ENCODE data around the gene NOXO1.

The NOXO1 gene

DNA sequence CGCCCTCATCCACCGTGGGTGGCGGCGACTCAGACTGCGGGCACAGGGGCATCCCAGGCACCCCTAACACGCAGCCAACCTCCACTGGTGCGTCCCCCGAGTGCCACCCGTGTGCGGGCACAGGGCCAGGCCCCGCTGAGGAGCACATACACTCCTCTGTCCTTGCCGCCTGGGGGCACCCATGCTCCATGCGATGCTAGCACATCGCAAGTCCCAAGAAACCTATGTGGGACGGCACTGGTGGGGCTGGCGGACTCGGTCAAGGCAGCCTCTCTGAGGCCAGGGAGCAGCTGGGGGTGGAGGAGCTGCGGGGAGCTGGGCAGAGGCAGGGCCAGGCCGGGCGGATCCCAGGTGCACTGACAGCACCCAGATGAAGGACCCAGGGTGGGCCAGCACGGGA, 24.4 kb upstream of the NOXO1 start:
- H3K9me3 ChIP-seq (ENCODE audit: insufficient read depth, low read length), result no peaks in the 10 kb centered on the region
- peaks cover 38% of the 10 kb centered on the region for H3K4me1 ChIP-seq (ENCODE audit: insufficient read depth, insufficient read length)
- peaks cover 72% of the 10 kb centered on the region for H3K36me3 ChIP-seq (ENCODE audit: insufficient read depth, insufficient read length, low read length)
- H3K9ac ChIP-seq (ENCODE audit: insufficient read length, low read depth), result peak overlapping the region; percentile 46
- DNase-seq (ENCODE audit: low read depth, low spot score), result no peak
- no peak overlapping the region for H3K4me3 ChIP-seq (ENCODE audit: insufficient read length, low read depth)
- H3K27me3 ChIP-seq (ENCODE audit: insufficient read depth, insufficient read length), result no peaks in the 10 kb centered on the region
- TF ChIP-seq ZNF274 (IDR thresholded peaks at IDR 0.05; ENCODE audit: low read depth, low read length) (no peak), YY1 (IDR thresholded peaks at IDR 0.05; ENCODE audit: insufficient read depth, insufficient read length) (no peak), SUZ12 (IDR thresholded peaks at IDR 0.05; ENCODE audit: extremely low read depth, insufficient read depth, insufficient read length) (no peak)

DNA sequence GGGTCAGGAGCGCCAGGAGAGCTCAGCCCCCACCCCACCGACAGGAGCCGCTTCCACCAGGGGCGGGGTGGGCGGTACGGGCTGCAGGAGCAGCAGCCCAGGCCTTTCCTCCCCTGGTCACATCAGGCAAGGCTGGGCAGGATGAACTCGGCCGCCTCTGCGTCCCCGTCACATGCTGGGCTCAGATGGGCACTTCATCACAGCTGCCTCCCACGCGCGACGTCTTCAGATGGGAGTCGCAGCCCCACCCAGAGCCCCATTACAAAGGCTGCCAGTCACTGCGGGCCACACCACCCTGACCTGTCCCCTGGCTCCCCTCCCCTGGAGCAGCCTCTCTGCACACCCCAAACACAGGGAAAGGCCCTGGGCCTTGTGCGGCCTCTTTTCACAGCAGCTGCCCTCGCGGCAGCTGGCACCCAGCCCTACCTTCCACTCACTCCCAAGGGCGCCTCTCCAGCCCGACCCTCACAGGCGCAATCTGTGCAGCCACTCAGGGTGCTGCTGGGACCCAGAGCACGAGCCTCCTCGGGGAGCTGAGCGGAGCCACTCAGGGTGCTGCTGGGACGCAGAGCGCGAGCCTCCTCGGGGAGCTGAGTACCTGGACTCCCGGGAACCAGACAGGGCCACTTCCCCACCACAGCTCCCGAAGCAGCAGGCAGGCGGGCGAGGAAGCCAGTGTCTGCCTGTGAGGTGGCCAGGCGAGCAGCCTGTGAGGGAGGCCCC, 23.7 kb upstream of the NOXO1 start:
- peak overlapping the region; percentile 46 for H3K9ac ChIP-seq (ENCODE audit: insufficient read length, low read depth)
- peaks cover 38% of the 10 kb centered on the region for H3K4me1 ChIP-seq (ENCODE audit: insufficient read depth, insufficient read length)
- DNase-seq (ENCODE audit: low read depth, low spot score), result no peak
- no peaks in the 10 kb centered on the region for H3K27me3 ChIP-seq (ENCODE audit: insufficient read depth, insufficient read length)
- H3K36me3 ChIP-seq (ENCODE audit: insufficient read depth, insufficient read length, low read length), result peaks cover 78% of the 10 kb centered on the region
- H3K4me3 ChIP-seq (ENCODE audit: insufficient read length, low read depth), result no peak overlapping the region
- no peaks in the 10 kb centered on the region for H3K9me3 ChIP-seq (ENCODE audit: insufficient read depth, low read length)
- TF ChIP-seq SUZ12 (IDR thresholded peaks at IDR 0.05; ENCODE audit: extremely low read depth, insufficient read depth, insufficient read length) (no peak), YY1 (IDR thresholded peaks at IDR 0.05; ENCODE audit: insufficient read depth, insufficient read length) (no peak), ZNF274 (IDR thresholded peaks at IDR 0.05; ENCODE audit: low read depth, low read length) (no peak)

DNA sequence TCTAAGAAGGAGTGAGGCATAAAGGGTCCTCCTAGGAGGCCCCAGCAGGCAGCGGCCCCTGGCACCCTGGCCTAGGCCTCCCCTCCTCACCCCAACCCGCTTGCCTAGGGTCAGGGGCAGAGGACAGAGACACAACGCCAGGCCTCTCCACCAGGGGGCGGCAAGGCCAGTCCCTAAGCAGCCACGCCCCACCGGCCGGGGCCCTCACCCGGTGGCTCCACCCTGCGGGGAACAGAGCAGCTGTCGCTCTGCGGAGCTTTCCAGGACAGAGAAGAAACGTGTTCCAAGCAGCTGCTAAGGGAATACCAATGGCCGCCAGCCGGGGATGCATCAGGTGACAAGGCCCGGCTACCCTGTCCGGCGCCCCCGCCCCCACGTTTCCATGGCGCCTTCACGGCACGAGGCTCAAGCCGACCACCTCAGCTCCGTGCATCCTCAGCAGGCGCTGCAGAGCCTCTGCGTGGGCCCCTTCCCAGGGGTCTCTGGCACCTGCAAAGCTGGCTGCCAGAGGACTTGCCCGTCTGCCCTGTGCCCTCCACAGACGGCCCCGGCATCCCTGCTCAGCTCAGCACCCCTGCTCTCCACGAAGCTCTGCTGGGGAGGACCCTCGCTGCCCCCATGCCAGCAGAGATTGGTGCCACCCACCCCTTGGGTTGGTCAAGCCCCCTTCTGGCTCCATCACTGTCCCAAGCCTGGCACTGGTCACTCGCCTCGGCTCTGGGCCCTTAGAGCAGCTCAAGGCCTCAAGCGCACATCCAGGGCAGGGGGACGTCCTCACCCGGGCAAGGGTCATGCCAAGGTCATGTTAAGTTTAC, 22.8 kb upstream of the NOXO1 start:
- DNase-seq (ENCODE audit: low read depth, low spot score), result peak; percentile 98
- peak overlapping the region; percentile 78 for H3K9ac ChIP-seq (ENCODE audit: insufficient read length, low read depth)
- no peaks in the 10 kb centered on the region for H3K9me3 ChIP-seq (ENCODE audit: insufficient read depth, low read length)
- no peaks in the 10 kb centered on the region for H3K27me3 ChIP-seq (ENCODE audit: insufficient read depth, insufficient read length)
- TF ChIP-seq YY1 (IDR thresholded peaks at IDR 0.05; ENCODE audit: insufficient read depth, insufficient read length), result peak; percentile 43
- TF ChIP-seq SUZ12 (IDR thresholded peaks at IDR 0.05; ENCODE audit: extremely low read depth, insufficient read depth, insufficient read length), result no peak
- H3K4me1 ChIP-seq (ENCODE audit: insufficient read depth, insufficient read length), result peaks cover 38% of the 10 kb centered on the region
- no peak overlapping the region for H3K4me3 ChIP-seq (ENCODE audit: insufficient read length, low read depth)
- peaks cover 87% of the 10 kb centered on the region for H3K36me3 ChIP-seq (ENCODE audit: insufficient read depth, insufficient read length, low read length)

DNA sequence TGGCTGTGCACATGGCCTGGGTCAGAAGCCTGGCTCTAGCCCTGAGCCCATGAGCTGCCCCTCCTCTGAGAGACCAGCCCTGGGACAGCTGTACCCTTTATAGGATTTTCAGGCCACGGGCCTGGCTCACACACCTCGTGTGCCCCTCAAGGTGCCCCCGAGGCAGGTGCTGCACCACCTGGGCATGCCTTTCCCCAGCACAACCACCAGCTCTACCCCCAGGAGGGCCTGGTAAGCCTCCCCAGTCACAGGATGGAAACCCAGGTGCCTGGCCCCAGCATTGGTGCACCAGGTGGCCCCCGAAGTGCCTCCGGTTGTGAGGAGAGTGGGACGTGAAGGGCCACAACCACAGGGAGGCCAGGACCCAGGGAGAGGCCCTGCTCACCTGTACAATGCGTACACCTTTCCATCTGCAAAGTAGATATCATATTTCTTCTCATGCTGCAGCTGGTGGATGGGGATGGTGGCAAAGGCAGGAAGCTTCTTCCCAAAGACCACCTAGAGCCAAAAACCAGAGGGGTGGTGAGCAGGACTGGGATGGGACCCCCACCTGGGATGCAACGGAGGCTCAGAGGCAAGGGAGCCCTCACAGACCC, 22.1 kb upstream of the NOXO1 start:
- Histone ChIP-seq H3K4me3 (ENCODE audit: insufficient read length, low read depth) (no peak overlapping the region), H3K27me3 (ENCODE audit: insufficient read depth, insufficient read length) (no peaks in the 10 kb centered on the region), H3K9me3 (ENCODE audit: insufficient read depth, low read length) (no peaks in the 10 kb centered on the region), H3K4me1 (ENCODE audit: insufficient read depth, insufficient read length) (peaks cover 38% of the 10 kb centered on the region), H3K36me3 (ENCODE audit: insufficient read depth, insufficient read length, low read length) (peaks cover 90% of the 10 kb centered on the region), H3K9ac (ENCODE audit: insufficient read length, low read depth) (peak overlapping the region; percentile 78)
- no peak for DNase-seq (ENCODE audit: low read depth, low spot score)
- TF ChIP-seq ZNF274 (IDR thresholded peaks at IDR 0.05; ENCODE audit: low read depth, low read length), result no peak
- TF ChIP-seq SUZ12 (IDR thresholded peaks at IDR 0.05; ENCODE audit: extremely low read depth, insufficient read depth, insufficient read length), result no peak
- TF ChIP-seq YY1 (IDR thresholded peaks at IDR 0.05; ENCODE audit: insufficient read depth, insufficient read length), result no peak

DNA sequence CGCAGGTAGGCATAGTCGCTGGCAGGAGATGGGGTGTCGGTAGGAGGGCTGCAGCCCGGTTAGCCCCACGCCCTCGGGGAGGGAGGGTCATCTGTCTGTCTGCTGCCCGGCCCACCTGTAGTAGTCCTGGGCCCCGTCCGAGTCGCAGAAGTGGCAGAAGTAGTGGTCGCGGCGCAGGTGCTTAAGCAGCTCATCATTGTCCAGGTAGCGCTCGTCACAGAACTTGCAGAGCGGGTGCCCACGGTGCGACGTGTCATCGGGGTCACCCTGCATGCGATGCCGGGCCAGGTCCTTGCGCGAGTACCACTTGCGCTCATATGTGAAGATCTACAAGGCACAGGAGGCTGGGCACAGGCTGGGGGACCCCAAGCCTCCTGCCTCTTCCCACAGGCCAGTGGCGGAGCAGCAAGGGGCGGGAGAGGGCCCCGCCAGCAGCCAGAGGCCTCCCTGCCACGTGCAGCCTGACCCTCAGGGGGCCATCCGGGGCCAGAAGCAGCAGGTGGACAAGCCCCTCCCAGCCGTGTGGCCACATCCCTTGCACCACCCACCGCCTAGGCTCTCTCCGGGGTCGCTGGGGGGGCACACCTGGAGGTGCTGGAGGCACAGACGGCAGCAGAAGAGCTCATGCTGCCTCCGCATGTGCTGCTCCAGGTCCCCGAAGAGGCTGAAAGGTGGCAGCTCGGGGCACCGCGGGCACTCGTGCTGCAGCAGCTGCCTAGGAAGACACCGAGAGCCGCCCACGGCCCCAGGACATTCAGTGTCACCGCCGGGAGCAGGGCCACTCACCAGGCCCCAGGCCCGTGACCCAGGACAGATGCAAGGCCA, 21.3 kb upstream of the NOXO1 start:
- Histone ChIP-seq H3K27me3 (ENCODE audit: insufficient read depth, insufficient read length) (no peaks in the 10 kb centered on the region), H3K36me3 (ENCODE audit: insufficient read depth, insufficient read length, low read length) (peaks cover 90% of the 10 kb centered on the region), H3K9me3 (ENCODE audit: insufficient read depth, low read length) (no peaks in the 10 kb centered on the region), H3K4me1 (ENCODE audit: insufficient read depth, insufficient read length) (peaks cover 35% of the 10 kb centered on the region), H3K4me3 (ENCODE audit: insufficient read length, low read depth) (no peak overlapping the region), H3K9ac (ENCODE audit: insufficient read length, low read depth) (peak overlapping the region; percentile 78)
- TF ChIP-seq SUZ12 (IDR thresholded peaks at IDR 0.05; ENCODE audit: extremely low read depth, insufficient read depth, insufficient read length) (no peak), ZNF274 (IDR thresholded peaks at IDR 0.05; ENCODE audit: low read depth, low read length) (no peak), YY1 (IDR thresholded peaks at IDR 0.05; ENCODE audit: insufficient read depth, insufficient read length) (no peak)
- no peak for DNase-seq (ENCODE audit: low read depth, low spot score)

DNA sequence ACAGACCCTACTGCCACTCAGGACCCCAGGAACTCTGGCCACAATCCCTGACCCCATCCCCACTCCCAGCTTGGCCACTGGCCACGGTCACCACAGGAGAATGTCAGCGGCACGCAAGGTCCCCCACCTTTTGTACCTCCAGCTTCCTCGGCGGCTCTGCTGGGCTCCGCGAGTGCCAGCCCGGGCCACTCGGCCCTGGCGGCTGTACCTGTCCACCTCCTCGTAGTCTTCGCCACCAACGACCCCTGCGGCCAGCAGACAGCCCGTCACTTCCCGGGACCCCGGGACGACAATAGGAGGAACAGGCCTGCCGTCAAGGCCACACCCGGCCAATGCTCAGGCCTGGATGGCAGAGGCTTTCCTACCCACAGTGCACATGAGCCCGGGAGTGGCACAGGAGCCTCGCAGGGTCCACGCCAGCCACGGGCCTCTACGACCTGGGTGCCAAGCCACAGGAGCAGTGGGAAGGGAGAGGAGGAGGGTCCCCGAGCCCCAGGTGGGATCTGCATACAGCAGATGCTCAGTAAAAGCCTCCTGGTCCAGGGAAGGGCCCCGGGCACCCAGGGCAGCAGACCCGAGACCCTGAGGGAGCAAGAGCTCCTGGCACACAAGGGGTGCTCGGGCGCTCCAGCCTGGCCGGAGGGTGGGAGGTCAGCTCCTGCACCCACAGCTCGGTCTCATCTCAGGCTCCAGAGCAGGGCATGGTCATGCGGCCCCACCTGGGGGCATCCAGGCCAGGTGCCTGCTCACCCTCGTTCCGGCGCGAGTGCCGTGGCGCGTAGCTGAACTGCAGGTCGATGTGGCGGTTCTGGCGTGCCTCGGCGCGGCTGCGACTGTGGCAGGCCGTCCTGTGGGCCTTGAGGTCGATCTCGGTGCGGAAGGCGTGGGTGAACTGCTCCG, 20.4 kb upstream of the NOXO1 start:
- TF ChIP-seq SUZ12 (IDR thresholded peaks at IDR 0.05; ENCODE audit: extremely low read depth, insufficient read depth, insufficient read length) (no peak), ZNF274 (IDR thresholded peaks at IDR 0.05; ENCODE audit: low read depth, low read length) (no peak), YY1 (IDR thresholded peaks at IDR 0.05; ENCODE audit: insufficient read depth, insufficient read length) (no peak)
- peaks cover 90% of the 10 kb centered on the region for H3K36me3 ChIP-seq (ENCODE audit: insufficient read depth, insufficient read length, low read length)

More for the DNA sequence above, 20.4 kb upstream of the NOXO1 start:
- H3K9me3 ChIP-seq (ENCODE audit: insufficient read depth, low read length), result no peaks in the 10 kb centered on the region
- no peaks in the 10 kb centered on the region for H3K27me3 ChIP-seq (ENCODE audit: insufficient read depth, insufficient read length)
- H3K4me3 ChIP-seq (ENCODE audit: insufficient read length, low read depth), result no peak overlapping the region
- DNase-seq (ENCODE audit: low read depth, low spot score), result no peak
- no peak overlapping the region for H3K9ac ChIP-seq (ENCODE audit: insufficient read length, low read depth)
- H3K4me1 ChIP-seq (ENCODE audit: insufficient read depth, insufficient read length), result peaks cover 27% of the 10 kb centered on the region

Data from NT2/D1 (cell line).